IgD-negative memory B cell (primary cell): ENCODE measurements around the gene MTX3. TPM values are rescaled to one million over a fixed set of nuclear protein-coding genes. Genes with fewer than 3 reads are reported as not detected.

ENCODE experiments used
- H3K27ac Mint-ChIP-seq, 3 donors: one replicate each; pipeline ENCODE4 v1.8.0; 2020 to 2022; ENCODE audit warnings: mild to moderate bottlenecking in 3 of 3, mixed read lengths in 3 of 3, moderate library complexity in 1 of 3
- H3K27me3 Mint-ChIP-seq: one replicate; pipeline ENCODE4 v1.8.0; 2021; ENCODE audit warnings: mixed read lengths
- H3K36me3 Mint-ChIP-seq: one replicate; pipeline ENCODE4 v1.8.0; 2020; ENCODE audit warnings: mild to moderate bottlenecking, mixed read lengths
- H3K4me1 Mint-ChIP-seq, 3 donors: one replicate each; pipeline ENCODE4 v1.8.0; 2020 to 2022; ENCODE audit warnings: mixed read lengths in 3 of 3, mild to moderate bottlenecking in 1 of 3
- H3K4me3 Mint-ChIP-seq, 4 donors: one replicate each; pipeline ENCODE4 v1.8.0; 2020 to 2022; ENCODE audit warnings: mild to moderate bottlenecking in 4 of 4, mixed read lengths in 4 of 4, moderate library complexity in 3 of 4
- H3K9me3 Mint-ChIP-seq, 3 donors: one replicate each; pipeline ENCODE4 v1.8.0; 2020 to 2021; ENCODE audit warnings: mixed read lengths in 3 of 3, mild to moderate bottlenecking in 1 of 3
- polyA plus RNA-seq: library from polyadenylated mRNA; unstranded; fragments of 300-500 nt; fragmentation: Illumina TruSeq; gene quantifications from one replicate; pipeline ENCODE4 v1.2.3, GENCODE V29; 2021

MTX3 gene
- polyA plus RNA-seq, 1 donor from 2014 or later: 3.1 TPM

DNA sequence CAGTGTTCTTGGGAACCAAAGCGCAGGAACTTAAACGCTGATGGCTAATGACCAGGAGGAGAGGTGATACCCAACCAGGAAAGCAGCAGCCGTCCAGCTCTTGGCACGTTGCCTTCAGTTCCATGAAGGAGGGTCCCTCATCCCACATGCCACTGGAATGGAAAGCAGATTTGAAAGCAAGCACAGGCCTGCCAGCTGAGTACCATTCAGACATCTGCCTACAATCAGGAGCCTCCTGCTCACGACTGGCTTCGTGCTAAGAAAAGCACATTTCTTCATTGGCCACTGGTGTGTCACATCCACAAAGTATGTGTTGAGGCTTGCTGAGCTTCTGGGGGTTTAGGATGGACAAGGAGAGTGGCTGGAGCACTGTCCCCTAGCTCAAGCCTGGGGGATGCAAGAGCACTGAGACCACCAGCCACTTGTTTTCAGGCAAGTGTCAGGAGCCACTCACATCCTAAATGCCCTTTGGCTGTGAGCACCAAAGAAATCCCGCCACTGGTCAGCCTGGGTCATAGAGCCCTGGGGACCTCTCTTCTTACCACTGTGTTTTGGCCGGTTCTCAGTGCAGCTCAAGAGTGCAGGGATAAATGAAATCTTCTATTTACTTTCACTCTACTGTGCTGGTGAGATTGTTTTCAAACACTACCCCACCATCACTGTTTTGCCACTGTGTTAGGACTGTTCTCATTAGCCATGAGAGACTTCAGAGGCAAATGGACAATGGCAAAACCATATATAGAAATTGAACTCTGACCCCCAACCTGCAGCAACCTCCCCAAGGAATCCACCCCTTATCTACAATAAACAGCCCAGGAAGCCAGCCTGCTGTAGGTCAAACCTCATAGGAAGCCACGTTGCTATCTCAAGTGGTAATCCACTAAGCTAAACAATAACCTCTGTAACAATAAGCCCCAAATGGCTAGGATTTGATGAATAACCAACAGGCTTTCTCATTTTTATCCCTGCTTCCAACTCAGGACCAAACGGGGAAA, 58.3 kb downstream of the MTX3 start:
- Mint-ChIP-seq H3K4me1 (no peaks in the 10 kb centered on the region), H3K36me3 (no peaks in the 10 kb centered on the region), H3K27me3 (peaks cover 2% of the 10 kb centered on the region), H3K4me3 (no peak overlapping the region), H3K27ac (no peak overlapping the region), H3K9me3 (no peaks in the 10 kb centered on the region)

DNA sequence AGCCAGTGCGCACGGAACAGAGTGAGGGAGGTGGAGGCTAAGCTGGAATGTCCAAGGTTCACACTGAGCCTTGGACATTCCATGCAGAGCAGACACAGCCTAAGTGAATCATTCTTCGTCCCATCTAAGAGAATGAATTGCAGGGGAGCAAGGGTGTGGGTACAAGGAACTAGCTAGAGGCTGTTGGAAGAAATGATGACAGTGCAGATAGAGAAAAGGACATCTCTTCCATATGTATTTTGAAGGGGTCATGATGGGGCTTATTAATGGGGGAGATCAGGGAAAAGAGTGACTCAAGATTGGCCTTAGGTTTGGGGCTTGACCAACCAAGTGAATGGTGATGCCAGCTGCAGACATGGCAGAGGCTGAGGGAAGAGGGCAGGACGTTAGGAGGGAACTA, 59.2 kb downstream of the MTX3 start:
- Mint-ChIP-seq H3K9me3 (no peaks in the 10 kb centered on the region), H3K4me1 (no peaks in the 10 kb centered on the region), H3K4me3 (no peak overlapping the region), H3K27me3 (peaks cover under 1% of the 10 kb centered on the region), H3K27ac (no peak overlapping the region), H3K36me3 (no peaks in the 10 kb centered on the region)

DNA sequence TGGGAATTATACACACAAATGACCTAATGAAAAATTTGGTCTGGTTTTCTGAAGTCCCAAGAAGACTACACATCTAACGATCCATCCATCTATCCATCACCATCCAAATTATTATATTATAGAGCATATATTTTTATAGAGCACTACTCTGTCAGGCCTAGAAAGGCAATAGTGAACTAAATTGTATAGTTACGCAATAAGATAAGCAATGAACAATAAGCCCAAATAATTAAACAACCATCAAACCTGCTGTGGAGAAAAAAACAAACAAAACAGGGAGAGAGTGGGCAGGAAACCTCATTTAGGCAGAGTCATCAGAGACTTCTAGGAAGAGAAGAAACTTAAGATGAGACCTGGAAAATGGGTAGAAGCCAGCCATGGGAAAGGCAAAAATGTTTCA, 59.7 kb downstream of the MTX3 start:
- no peak overlapping the region for H3K27ac Mint-ChIP-seq
- H3K36me3 Mint-ChIP-seq: no peaks in the 10 kb centered on the region
- H3K9me3 Mint-ChIP-seq: no peaks in the 10 kb centered on the region
- H3K4me3 Mint-ChIP-seq: no peak overlapping the region
- no peaks in the 10 kb centered on the region for H3K4me1 Mint-ChIP-seq
- H3K27me3 Mint-ChIP-seq: no peaks in the 10 kb centered on the region

DNA sequence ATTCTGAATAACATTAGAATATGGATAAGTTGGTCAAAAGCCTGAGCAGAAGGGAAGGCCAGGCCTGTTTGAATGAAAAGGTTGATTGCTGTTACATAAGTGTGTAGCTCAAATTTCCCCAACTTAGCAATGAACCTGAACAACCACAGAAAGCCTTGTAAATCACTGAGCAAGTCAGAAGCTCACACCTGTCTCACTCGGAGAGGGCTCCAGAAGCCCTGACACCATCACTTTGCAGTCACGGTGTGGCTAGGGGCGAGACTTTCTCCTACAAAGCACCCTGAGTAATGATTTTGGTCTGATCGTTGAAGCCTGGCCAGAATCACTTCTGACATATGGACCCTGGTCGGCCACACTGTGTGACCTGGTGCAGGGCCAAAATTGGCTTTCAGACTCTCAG, 62.0 kb downstream of the MTX3 start:
- Mint-ChIP-seq H3K27me3 (no peaks in the 10 kb centered on the region), H3K27ac (no peak overlapping the region), H3K9me3 (no peaks in the 10 kb centered on the region), H3K36me3 (no peaks in the 10 kb centered on the region), H3K4me1 (no peaks in the 10 kb centered on the region), H3K4me3 (no peak overlapping the region)

Other genes starting within 250 kb of the MTX3 start
- 0.36 TPM for gene THBS4, start 44.1 kb upstream of the MTX3 start, polyA plus RNA-seq